Liver (tissue), 9 donors: ENCODE results near the gene FOXB1. TPM values are rescaled to one million over a fixed set of nuclear protein-coding genes. Genes with fewer than 3 reads are reported as not detected.

Source experiments
- DNase-seq: peaks from one replicate; pipeline ENCODE4 v3.0.0-alpha.2; 2017; ENCODE audit warnings: low spot score
- H3K27ac ChIP-seq, 2 donors: one replicate each; pipeline ENCODE4 v1.7.0; 2013; ENCODE audit warnings: inconsistent platforms in 2 of 2, low read length in 2 of 2, control low read depth in 1 of 2, low read depth in 1 of 2, mild to moderate bottlenecking in 1 of 2
- H3K27me3 ChIP-seq, 4 donors: one replicate each; pipeline versions ENCODE4 v1.6.1 to v1.7.0; 2013; ENCODE audit warnings: low read length in 3 of 4, inconsistent platforms in 1 of 4, mild to moderate bottlenecking in 1 of 4, moderate library complexity in 1 of 4; ENCODE audit not compliant: control insufficient read depth in 4 of 4, insufficient read depth in 4 of 4
- H3K36me3 ChIP-seq, 4 donors: one replicate each; pipeline versions ENCODE4 v1.6.1 to v1.7.0; 2013; ENCODE audit warnings: low read length in 3 of 4, mild to moderate bottlenecking in 3 of 4, low read depth in 1 of 4, moderate library complexity in 1 of 4; ENCODE audit not compliant: control insufficient read depth in 4 of 4, insufficient read depth in 3 of 4
- H3K4me1 ChIP-seq, 4 donors: one replicate each; pipeline versions ENCODE4 v1.6.1 to v1.7.0; 2013; ENCODE audit warnings: low read length in 3 of 4, mild to moderate bottlenecking in 3 of 4, moderate library complexity in 1 of 4; ENCODE audit not compliant: control insufficient read depth in 4 of 4, insufficient read depth in 4 of 4
- H3K4me3 ChIP-seq, 3 donors: one replicate each; pipeline versions ENCODE4 v1.6.1 to v1.7.0; 2013; ENCODE audit warnings: low read length in 3 of 3, control low read depth in 1 of 3, low read depth in 1 of 3, mild to moderate bottlenecking in 1 of 3
- H3K9ac ChIP-seq, 2 donors: one replicate each; pipeline ENCODE4 v1.7.0; 2013; ENCODE audit warnings: low read length in 2 of 2, mild to moderate bottlenecking in 2 of 2, moderate library complexity in 2 of 2, control low read depth in 1 of 2, low read depth in 1 of 2
- H3K9me3 ChIP-seq, 4 donors: one replicate each; pipeline versions ENCODE4 v1.6.1 to v1.7.0; 2013; ENCODE audit warnings: low read length in 3 of 4; ENCODE audit not compliant: control insufficient read depth in 4 of 4
- EGR1 ChIP-seq, 2 donors: IDR thresholded peaks; 2 replicates each; pipeline ENCODE4 v1.6.1; 2016 to 2018; ENCODE audit warnings: antibody characterized with exemption in 2 of 2, low read depth in 2 of 2
- FOXA1 ChIP-seq: IDR thresholded peaks from 2 replicates; pipeline ENCODE4 v1.6.1; 2016; ENCODE audit warnings: antibody characterized with exemption
- FOXA2 ChIP-seq: IDR thresholded peaks from 2 replicates; pipeline ENCODE4 v1.6.1; 2016; ENCODE audit warnings: antibody characterized with exemption
- GABPA ChIP-seq, 2 donors: IDR thresholded peaks in 1 of 2; conservative IDR thresholded peaks in 1 of 2; 2 replicates each; pipeline ENCODE4 v1.6.1; 2016; ENCODE audit warnings: antibody characterized with exemption in 2 of 2, mild to moderate bottlenecking in 1 of 2, moderate library complexity in 1 of 2
- HNF4A ChIP-seq, 2 donors: conservative IDR thresholded peaks; 2 replicates each; pipeline ENCODE4 v1.6.1; 2016; ENCODE audit warnings: antibody characterized with exemption in 2 of 2, mild to moderate bottlenecking in 2 of 2
- HNF4G ChIP-seq: IDR thresholded peaks from 2 replicates; pipeline ENCODE4 v1.6.1; 2016; ENCODE audit warnings: antibody characterized with exemption
- JUND ChIP-seq, 2 donors: IDR thresholded peaks; 2 replicates each; pipeline ENCODE4 v1.6.1; 2016; ENCODE audit warnings: antibody characterized with exemption in 2 of 2
- MAX ChIP-seq: IDR thresholded peaks from 2 replicates; pipeline ENCODE4 v1.6.1; 2016; ENCODE audit warnings: antibody characterized with exemption
- NR2F2 ChIP-seq: IDR thresholded peaks from 2 replicates; pipeline ENCODE4 v1.6.1; 2016; ENCODE audit warnings: antibody characterized with exemption
- RAD21 ChIP-seq, 2 donors: IDR thresholded peaks; 2 replicates each; pipeline ENCODE4 v1.6.1; 2016; ENCODE audit warnings: antibody characterized with exemption in 2 of 2, mild to moderate bottlenecking in 2 of 2
- REST ChIP-seq: IDR thresholded peaks from 2 replicates; pipeline ENCODE4 v1.6.1; 2016; ENCODE audit warnings: antibody characterized with exemption, mild to moderate bottlenecking
- RXRA ChIP-seq, 2 donors: IDR thresholded peaks; 2 replicates each; pipeline ENCODE4 v1.6.1; 2017 to 2018; ENCODE audit warnings: antibody characterized with exemption in 2 of 2, mild to moderate bottlenecking in 1 of 2
- SP1 ChIP-seq: IDR thresholded peaks from 2 replicates; pipeline ENCODE4 v1.6.1; 2018; ENCODE audit warnings: antibody characterized with exemption, mild to moderate bottlenecking
- TAF1 ChIP-seq: conservative IDR thresholded peaks from 2 replicates; pipeline ENCODE4 v1.6.1; 2016; ENCODE audit warnings: antibody characterized with exemption, mild to moderate bottlenecking
- YY1 ChIP-seq: IDR thresholded peaks from 2 replicates; pipeline ENCODE4 v1.6.1; 2016; ENCODE audit warnings: antibody characterized with exemption, mild to moderate bottlenecking
- ZBTB33 ChIP-seq: IDR thresholded peaks from 2 replicates; pipeline ENCODE4 v1.6.1; 2016; ENCODE audit warnings: antibody characterized with exemption
- WGBS: extraction: QIAGEN DNeasy Blood & Tissue Kit; methylation state at CpG from one replicate; pipeline ENCODE4 v1.1.7; 2013; 5-methylcytosine and 5-hydroxymethylcytosine counted together
- polyA plus RNA-seq, 2 donors: library from polyadenylated mRNA; stranded (reverse) in 1 of 2; unstranded in 1 of 2; fragments of 200-250 nt in 1 of 2; fragments of >200 nt in 1 of 2; fragmentation: Nextera tagmentation in 1 of 2; extraction: Ambion mirVana in 1 of 2; gene quantifications; one replicate each; pipeline versions ENCODE4 v1.2.1 to v1.2.3, GENCODE V29; 2013 to 2015
- total RNA-seq, 2 donors: library from RNA; depleted of rRNA; stranded (reverse); fragments of >200 nt; gene quantifications; one replicate each; pipeline ENCODE4 v1.2.3, GENCODE V29; 2014
- TF ChIP-seq, protein P1 (sequence below): IDR thresholded peaks from 2 replicates; pipeline ENCODE4 v1.6.1; 2016; ENCODE audit warnings: antibody characterized with exemption
- TF ChIP-seq, protein P2 (sequence below): fragments of 150-350 bp; IDR thresholded peaks from 2 replicates; pipeline ENCODE4 v1.5.1; 2017; ENCODE audit warnings: improper control_type of control experiment, low read depth, low read length; ENCODE audit not compliant: missing input control
- donor health status: healthy.
- donor health status: healthy.
- donor health status: healthy.
- donor health status: healthy.
- donor health status: healthy.

Gene FOXB1
- total and polyA plus RNA-seq, 4 donors, result not detected

DNA sequence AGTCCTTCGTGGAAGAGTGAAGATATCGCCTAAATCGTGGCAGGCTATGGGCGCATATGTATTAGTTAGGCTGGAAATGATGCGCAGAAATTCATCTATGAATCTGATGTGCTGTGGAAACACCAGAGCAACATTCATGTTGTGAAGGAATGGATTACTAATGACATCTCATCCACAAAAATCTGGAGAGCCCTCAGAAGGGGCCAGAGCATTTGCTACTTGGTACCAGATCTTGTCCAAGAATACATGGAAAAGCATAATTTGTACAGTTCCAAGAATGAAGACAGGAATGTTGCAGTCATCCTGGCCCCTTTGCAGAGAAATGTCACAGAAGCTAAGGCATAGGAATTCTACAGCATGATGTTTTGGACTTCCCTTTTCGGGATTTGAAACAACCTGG lies 38.4 kb upstream of the FOXB1 start:
- Histone ChIP-seq H3K9me3 (peaks cover 2 to 13% (median 3%) of the 10 kb centered on the region in 4 donors), H3K4me3 (no peak overlapping the region), H3K4me1 (no peaks in the 10 kb centered on the region), H3K36me3 (no peaks in the 10 kb centered on the region), H3K27me3 (no peaks in the 10 kb centered on the region), H3K9ac (no peak overlapping the region), H3K27ac (no peak overlapping the region)
- no peak for DNase-seq
- WGBS, result 91% methylated on average over 6 of the region's 6 CpGs
- no peak for TF ChIP-seq FOXA2
- TF ChIP-seq RXRA (IDR thresholded peaks at IDR 0.05), result no peak
- TF ChIP-seq JUND (IDR thresholded peaks at IDR 0.05), result no peak
- TF ChIP-seq, protein P1, sequence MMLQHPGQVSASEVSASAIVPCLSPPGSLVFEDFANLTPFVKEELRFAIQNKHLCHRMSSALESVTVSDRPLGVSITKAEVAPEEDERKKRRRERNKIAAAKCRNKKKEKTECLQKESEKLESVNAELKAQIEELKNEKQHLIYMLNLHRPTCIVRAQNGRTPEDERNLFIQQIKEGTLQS, result no peak
- TF ChIP-seq, protein P2, sequence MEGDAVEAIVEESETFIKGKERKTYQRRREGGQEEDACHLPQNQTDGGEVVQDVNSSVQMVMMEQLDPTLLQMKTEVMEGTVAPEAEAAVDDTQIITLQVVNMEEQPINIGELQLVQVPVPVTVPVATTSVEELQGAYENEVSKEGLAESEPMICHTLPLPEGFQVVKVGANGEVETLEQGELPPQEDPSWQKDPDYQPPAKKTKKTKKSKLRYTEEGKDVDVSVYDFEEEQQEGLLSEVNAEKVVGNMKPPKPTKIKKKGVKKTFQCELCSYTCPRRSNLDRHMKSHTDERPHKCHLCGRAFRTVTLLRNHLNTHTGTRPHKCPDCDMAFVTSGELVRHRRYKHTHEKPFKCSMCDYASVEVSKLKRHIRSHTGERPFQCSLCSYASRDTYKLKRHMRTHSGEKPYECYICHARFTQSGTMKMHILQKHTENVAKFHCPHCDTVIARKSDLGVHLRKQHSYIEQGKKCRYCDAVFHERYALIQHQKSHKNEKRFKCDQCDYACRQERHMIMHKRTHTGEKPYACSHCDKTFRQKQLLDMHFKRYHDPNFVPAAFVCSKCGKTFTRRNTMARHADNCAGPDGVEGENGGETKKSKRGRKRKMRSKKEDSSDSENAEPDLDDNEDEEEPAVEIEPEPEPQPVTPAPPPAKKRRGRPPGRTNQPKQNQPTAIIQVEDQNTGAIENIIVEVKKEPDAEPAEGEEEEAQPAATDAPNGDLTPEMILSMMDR, result no peak
- TF ChIP-seq TAF1, result no peak
- TF ChIP-seq FOXA1, result no peak
- no peak for TF ChIP-seq HNF4A (conservative IDR thresholded peaks at IDR 0.05)
- TF ChIP-seq EGR1 (IDR thresholded peaks at IDR 0.05; ENCODE audit: low read depth in 2 of 2), result no peak
- TF ChIP-seq RAD21 (IDR thresholded peaks at IDR 0.05), result no peak
- no peak for TF ChIP-seq HNF4G
- TF ChIP-seq REST, result no peak
- TF ChIP-seq ZBTB33, result no peak
- TF ChIP-seq YY1, result no peak
- no peak for TF ChIP-seq GABPA (IDR thresholded peaks at IDR 0.05 in 1 of 2, conservative IDR thresholded peaks at IDR 0.05 in 1 of 2)
- no peak for TF ChIP-seq NR2F2
- no peak for TF ChIP-seq SP1
- no peak for TF ChIP-seq MAX

GRCh38 chr15:59966262-59966661 lies 37.8 kb upstream of the FOXB1 start:
- H3K9me3 ChIP-seq, result peaks cover 2 to 8% (median 2%) of the 10 kb centered on the region in 4 donors
- TF ChIP-seq FOXA2, result no peak
- TF ChIP-seq RAD21 (IDR thresholded peaks at IDR 0.05), result no peak
- TF ChIP-seq NR2F2, result no peak
- TF ChIP-seq MAX, result no peak
- no peak for TF ChIP-seq YY1
- TF ChIP-seq SP1, result no peak
- no peak for TF ChIP-seq HNF4G
- TF ChIP-seq JUND (IDR thresholded peaks at IDR 0.05), result no peak
- TF ChIP-seq RXRA (IDR thresholded peaks at IDR 0.05), result no peak
- TF ChIP-seq TAF1, result no peak
- TF ChIP-seq FOXA1, result no peak
- no peak for TF ChIP-seq GABPA (IDR thresholded peaks at IDR 0.05 in 1 of 2, conservative IDR thresholded peaks at IDR 0.05 in 1 of 2)
- TF ChIP-seq HNF4A (conservative IDR thresholded peaks at IDR 0.05), result no peak

More at GRCh38 chr15:59966262-59966661, 37.8 kb upstream of the FOXB1 start:
- Histone ChIP-seq H3K36me3 (no peaks in the 10 kb centered on the region), H3K4me1 (no peaks in the 10 kb centered on the region), H3K27ac (no peak overlapping the region), H3K9ac (no peak overlapping the region), H3K4me3 (no peak overlapping the region), H3K27me3 (no peaks in the 10 kb centered on the region)
- DNase-seq, result no peak
